HG03097 (cell line): ENCODE data around the gene TMEM182.

Source experiments
- ATAC-seq: cut with Tn5 transposase; IDR thresholded peaks from one replicate; pipeline ENCODE4 v1.9.1; 2021; ENCODE audit not compliant: unreplicated experiment, low FRiP score

TMEM182 gene

DNA sequence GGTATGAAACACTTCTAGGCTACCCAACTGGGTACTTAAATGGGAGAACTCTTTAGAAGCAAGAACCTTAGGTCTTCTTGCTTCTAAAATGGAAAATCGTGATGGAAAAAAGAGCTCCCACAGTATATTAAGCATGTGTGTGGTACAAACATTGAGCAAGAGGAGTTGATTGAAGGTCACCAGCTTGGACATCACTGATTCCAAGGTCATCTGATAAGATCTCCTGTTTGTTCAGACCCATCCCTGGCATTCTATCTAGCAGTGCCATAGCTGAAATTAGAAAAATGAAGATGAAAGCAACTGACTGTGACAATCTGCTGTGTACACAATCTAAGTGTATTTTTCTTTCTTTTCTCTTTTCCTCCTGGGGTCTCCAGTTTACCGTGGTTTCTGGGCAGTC is 35.7 kb downstream of the TMEM182 start:
- no peak for ATAC-seq

DNA sequence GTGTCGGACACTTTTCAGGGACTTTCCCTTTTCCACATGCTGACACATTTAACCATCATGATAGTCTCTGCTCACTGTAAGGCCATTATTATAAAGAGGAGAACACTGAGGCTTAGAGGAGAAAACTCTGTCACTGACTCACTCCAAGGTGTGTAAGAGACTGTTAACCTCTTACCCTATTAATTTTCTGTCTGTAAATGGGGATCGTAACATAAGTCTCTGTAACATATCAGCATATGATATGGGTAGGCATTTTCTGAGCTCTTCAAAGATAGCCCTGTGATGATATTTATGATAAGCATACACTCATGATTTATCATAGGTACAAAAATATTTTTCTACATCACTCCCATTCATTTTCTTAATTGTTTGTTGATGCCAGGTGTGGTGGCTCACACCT is 36.4 kb downstream of the TMEM182 start:
- no peak for ATAC-seq

DNA sequence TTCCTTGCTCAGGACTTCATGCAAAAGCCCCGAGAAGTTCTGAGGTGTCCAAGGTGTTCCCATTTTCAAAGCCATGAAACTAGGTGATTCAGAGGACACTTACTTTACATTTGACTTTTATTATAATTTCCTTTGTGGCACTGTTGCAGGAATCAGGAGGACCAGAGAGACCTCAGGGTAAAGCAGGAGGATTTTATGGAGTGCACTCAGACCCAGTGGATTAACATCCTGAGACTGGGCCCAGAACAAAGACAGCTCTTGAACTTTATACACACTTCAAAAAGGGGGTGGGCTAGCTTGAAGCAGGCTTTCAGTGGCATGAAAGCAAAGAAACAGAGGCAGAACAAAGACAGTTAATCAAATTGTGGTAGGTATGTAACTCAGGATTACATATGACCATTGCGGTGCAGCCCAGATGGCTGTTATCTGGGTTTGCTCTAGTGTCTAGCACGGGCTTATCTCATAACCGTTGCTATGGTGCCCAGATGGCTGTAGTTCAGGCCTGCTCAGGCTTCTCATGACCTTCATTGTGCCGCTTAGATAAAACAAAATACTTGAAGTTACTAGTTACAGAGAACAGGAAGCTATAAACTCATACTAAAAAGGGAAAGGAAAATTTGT is 39.4 kb downstream of the TMEM182 start:
- no peak for ATAC-seq

DNA sequence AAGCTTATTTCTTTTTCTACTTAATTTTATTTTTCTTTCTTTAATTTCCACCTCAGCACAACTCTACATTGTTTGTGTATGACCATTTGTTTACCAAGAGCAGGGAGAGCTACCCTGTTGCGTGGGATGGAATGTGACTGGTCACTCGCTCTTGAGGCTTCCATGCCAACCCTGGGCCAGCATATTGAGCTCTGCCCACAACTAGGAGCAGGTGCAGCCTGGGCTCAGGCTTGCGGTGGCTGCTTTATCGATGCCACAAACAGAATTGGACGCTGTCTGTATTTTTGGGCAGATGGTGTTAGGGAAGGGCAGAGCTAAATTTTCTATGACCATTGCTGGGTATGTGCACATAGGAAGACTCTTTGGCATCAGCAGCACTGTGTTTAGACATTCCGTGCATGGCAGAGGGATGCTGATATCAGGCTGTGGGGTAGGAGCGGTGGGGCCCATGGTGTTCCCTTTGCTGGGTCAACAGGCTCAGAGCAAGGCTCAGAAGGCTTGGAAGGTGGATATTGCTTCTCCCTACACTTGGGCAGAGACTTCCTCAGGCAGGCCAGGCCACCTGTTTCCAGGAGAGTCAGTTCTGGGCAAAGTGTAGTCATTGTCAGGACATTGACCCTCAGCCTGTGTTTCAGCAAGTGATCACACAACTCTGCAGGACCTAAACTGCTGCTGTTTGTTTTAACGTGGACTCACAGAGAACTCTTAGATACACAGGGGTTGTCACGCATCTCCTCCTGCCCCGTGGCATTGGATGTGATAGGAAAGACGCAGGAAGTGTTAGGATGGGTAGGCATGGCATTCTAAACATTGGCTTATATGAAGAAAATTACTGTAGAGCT is 40.2 kb downstream of the TMEM182 start:
- ATAC-seq, result no peak

DNA sequence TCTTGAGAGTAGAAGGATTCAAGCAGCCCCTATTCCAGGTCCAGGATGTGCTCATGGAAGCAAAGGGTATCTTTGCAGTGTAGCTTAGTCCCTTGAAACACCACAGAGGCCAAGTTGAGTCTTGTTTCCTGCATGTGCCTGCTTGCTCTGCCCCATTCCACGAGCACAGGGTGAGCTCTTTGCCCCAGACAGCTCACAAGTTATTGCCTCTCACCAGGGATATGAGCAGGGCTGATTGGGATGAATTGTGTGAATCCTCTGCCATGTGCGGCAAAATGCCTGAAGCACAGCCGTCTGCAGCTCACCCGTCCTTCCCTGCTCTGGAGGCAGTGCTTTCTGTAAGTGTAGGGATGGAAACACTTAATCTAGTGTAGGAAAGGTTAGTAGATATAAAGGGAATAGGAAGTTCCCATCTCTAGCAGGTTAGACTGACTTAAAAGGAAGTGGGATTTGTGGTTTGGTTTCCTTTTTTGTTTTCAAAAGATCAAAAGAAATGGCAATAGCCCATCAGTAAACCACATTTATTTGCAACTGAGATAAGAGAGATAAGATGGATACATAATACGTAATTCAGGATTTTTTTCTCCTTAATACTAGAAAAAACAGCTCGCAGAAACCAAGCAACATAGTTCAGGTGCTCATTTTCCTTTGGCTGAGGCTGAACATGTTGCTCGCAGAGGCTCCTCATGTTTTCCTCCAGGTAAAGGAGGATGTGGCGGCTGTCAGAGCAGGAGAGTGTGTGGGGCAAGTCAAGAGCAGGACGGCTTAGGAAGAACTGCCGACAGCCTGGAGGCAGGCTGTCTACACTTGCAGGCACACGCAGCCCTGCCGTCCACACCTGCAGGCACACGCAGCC is 41.4 kb downstream of the TMEM182 start:
- no peak for ATAC-seq

DNA sequence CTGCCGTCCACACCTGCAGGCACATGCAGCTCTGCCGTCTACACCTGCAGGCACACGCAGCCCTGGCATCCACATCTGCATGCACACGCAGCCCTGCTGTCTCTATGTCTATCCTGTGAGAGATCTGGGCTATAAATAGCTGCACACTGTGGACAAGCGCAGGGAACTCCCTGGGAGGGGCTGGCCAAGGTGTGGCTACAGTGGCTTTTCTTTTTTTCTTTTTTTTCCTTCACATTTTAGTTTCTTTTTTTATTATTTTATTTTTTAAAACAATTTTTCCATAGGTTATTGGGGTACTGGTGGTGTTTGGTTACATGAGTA is 42.0 kb downstream of the TMEM182 start:
- no peak for ATAC-seq

DNA sequence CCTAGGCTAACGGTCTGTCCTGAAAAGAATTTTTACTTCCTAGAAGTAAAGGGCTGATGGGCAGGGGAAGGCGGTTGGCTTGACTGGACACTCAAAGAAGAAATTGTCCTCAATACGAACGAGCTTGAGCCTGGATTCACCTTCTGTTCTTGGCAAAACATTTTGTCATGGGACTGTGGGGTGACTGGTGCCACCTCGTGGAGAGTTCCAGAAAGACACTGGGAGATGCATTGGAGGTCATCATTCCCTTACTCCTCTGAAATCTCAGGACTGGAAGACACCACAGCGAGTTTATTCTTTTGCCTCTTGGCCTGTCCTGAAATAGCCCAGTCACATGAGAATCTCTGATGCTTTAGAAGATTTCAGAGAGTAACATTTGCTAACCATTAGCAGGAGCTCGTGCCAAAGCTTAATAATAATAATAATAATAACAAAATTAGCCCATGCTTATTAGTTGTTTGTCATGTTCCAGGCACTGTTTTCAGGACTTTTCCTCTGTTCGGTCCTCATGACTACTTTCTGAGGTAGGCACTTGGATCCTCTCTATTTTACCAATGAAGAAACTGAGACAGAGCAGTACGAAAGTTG is 44.5 kb downstream of the TMEM182 start:
- no peak for ATAC-seq

DNA sequence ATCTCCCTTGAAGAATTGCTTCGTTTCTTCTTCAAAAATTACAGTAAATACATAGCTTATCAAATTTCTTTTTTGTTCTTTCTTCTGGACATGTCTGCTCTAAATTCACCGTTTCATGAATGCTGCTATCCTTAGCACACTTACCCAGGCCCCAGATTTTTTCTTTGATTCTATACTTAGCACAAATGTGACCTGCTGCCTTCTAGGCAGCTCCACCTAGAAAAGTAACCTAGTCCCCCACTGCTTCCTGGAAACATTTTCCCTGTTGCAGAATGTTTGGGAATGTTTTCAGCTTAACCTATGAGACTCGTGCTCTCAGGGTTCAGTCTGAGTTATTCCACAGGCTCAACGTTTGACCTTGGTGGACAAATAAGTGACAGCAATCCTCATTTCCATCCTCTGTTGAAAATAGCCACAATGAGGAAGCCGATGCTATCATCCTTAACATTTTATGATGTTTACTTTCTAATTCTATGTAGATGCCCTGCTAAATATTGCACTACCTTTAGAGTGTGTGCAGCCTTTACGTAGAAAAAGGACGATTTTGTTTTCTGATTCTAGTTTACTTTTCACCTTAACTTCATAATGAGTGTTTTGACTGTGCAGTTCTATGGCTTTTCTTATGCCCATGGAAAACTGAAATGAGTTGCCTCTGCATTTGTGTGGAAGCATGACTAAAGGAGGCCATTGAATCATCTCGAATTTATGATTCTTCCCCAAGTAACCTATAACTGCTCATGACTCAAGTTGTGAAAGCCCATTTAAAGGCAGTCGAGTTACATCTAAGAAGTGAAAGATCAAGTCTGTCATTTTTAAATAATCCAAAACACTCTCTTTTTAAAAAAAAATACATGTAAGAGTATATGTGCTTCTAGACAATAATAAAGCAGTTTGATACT is 47.7 kb downstream of the TMEM182 start:
- no peak for ATAC-seq

DNA sequence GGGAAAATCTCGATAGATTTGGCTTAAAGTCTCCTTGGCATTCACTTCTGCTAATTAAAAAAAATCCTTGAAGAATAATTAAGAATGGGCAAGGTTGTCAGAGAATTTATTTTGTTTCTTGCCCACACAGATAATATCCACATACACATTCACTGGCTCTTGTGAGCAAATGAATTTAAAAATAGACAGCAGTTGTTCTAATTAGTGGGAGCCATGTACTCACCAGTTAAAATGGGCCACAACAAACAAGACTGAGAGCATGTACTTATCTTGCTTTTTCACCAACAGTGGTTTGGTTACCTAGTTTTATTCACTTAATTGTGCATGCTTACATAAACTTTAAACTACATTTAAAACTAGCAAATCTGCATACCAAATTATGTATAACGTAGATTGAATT is 53.5 kb downstream of the TMEM182 start:
- no peak for ATAC-seq

DNA sequence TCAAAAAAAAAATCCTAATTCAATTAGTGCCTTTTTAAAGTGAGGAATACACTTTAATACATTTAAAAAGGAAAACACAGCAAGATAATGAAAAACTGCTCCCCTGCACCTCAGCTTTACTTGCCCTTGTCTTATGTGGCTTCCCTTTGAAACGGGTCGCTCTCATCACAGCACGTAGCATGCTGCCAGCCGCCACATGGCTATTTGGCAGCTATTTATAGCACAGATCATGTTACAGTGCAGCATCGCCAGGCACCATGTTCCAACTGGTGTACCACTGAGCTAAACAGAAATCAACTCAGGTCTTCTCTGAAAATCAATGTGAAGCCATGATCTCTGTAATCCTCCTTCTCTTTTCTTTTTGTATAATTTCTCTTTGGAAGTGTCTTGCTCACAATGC is 65.1 kb downstream of the TMEM182 start:
- ATAC-seq, result no peak

DNA sequence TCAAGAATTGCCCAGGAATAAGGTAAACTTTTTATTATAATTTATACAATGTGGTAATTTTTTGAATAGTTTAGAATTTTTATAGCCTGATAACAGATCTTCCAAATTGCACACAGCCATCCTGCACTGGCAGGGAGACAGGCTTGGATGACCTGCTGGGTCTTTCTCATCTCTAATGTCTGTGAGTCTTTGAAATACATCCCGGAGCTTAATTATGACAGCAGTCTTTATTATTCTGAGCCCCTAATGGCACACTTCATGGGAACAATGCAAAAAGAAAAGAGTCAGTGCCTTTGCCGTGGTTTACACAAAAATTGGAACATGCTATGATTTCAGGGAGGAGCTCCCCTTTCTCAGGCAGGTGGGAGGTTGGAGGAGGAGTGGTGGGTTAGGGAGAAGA is 71.0 kb downstream of the TMEM182 start:
- no peak for ATAC-seq

DNA sequence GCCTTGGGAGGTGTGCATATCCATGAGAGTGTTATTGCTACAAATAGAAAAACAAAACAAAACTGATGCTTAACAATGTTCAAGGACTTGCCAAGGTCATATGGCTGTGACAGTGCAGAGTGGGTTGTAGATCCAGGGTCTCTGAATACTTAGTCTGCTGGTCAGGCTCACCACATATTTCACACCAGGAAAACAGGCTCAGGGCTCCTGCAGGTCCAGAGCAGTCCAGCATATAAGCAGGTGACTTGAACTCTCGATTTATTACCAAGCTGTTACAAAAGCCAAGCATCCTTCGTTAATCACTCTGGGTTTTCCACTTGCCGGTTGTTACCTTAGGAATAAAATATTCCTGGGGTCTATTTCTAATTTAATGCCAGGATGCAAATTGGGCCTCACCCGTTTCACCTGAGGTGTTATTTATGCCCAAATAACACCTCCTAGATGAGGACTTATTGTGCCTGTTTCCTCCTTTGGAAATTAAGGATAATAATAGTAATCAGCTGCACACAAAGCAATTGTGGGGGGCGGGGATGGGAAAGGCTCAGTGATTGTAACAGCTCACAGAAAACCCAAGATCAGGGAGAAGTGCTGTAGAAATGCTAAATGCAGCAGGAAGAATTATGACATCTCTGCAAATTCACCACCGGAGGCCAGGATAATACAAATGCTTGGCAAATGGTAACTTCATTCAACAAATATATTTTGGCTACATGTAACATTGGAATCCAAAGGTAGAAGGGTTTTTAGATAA is 72.9 kb downstream of the TMEM182 start:
- no peak for ATAC-seq

DNA sequence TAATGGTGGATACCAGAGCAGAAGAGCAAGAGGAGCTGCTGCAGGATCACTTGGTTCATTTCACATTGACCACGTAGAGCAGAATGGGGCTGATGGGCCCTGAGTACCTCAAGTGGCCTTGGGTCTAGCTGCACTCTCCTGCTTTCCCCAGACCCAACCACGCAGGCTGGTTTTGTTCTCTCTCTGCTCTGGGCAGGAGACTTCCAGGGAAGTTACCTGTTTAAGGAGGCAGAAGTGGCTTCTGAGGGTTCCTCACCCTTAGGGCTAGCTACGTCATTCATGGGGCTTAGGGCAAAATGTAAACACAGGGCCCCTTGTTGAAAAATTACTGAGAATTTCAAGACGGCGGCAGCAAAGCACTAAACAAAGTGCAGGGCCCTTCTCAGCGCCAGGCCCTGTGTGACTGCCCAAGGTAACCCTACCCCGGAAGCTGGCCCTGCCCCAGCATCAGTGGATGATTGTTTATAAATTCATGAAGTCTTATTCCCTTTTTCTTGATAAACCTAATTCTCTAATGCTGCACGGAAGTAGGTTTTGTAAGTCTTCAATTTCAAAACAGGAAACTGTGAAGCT is 75.9 kb downstream of the TMEM182 start:
- ATAC-seq, result no peak

DNA sequence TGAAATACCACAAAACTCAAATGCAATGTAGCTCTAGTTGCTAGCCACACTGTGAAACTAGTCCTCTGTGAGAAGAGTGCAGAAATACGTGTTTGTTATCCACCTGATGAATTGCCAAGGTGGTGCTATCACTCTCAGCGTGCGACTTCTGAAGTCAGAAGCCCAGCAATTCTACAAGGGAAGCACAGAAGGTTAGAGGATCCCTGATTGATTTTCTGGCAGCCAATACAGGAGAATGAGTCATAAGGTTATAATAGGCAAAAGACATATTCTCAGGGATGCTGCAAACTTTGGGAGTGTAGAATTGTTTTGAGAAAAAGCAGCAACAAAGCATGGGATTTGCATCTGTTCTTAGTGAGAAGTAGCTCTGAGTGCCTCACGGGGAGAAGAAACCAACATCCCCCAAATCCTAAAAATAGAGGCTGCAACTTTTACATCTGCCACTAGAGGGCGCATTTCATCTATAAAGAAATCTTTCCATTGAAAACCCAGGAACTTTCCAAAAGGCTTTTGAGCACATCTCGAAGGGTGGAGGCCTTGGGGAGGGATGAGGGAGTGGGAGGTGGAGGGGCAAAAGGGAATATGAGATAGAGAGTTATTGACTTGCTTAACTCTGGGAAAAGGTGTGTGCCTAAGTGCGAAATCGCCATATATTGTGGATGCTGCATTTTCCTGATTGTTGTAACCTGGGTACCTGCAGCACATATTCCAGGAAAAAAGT is 78.0 kb downstream of the TMEM182 start:
- ATAC-seq, result no peak

DNA sequence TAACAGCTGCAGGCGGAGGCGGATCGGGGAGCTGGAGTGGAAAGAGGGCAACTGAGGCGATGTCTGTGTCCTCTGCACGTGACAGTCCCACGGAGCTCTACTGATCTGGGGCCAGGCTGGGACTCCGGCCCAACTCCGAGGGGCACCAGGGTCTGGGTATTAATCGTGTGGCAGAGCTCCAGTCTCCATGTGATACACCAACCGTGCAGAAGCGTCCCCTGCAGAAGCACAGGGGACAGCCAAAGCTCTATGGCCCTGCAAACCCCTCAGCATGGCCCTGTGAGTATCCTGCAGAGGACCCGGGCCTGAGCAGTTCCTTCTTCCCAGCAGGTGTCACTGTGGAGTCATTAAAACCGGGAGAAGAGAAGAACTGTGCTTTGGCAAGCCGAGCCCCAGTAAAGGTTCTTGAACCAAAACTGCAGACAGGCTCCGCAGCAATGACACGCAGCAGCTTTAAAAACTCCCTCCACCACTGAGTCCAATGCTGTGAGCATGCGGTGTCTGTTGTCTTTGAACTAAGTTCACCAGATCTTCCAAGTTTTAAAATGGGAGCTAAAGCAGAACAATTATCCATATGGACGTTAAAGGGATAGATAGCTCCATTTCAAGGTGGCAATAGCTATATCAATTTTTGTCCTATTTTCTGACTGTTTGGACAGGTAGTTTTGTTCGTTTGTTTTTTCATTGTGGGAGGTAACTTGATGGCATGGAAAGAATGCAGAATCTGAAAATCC is 79.4 kb downstream of the TMEM182 start:
- no peak for ATAC-seq

DNA sequence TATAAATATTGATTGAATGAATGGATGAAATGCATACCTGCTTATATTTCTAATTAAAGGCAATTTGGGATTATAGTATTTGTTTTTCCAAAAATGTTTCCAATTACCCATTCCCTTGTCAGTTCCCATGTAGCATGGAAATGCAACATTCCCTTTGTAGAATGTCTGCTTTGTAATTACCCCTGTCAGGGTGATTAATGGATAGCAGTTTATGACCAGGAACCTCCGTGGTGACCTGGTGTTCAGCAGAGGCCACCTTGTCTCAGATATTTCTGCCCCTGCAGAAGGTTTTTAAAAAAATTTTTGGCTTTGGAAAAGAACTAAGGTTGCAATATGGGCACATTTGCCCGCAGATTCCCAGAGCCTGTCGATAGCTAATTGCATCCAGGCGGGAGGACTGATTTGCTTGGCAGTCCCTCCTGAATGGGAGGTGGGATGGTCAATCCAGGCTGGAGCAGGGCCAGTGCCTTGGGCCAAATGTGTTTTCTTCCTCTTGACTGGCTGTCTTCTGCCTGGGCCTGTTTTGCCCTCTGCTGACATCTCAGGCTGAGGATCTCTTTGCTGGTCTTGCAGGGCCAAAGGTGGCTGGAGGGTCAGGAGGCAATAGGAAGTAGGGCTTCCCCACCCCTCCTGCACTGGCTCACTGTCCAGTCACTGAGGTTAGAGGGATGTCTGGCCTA is 82.1 kb downstream of the TMEM182 start:
- no peak for ATAC-seq

DNA sequence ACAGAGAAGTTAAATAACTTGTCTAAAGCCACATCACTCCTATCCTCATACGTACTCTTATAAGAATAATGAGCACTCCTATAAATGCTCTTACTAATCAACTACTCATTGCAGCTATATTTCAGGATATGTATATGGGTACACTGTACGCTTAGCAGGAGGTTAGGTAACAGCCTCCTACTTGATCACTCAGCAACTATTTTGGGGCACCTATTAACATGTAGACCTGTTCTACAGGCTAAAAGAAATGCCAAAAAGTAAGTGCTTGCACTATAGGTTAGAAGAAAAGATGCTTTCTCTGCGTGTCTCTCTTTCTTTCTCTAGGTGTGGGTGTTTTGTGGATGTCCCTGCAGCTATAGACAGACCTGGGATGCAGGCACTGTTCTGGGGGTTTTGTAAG is 83.1 kb downstream of the TMEM182 start:
- ATAC-seq, result no peak
